ENCODE data around the gene CERK. TPM values are rescaled to one million over a fixed set of nuclear protein-coding genes. Genes with fewer than 3 reads are reported as not detected.

CERK gene
- total RNA-seq, 1 donor from 2014 or later = 41.8 TPM

DNA sequence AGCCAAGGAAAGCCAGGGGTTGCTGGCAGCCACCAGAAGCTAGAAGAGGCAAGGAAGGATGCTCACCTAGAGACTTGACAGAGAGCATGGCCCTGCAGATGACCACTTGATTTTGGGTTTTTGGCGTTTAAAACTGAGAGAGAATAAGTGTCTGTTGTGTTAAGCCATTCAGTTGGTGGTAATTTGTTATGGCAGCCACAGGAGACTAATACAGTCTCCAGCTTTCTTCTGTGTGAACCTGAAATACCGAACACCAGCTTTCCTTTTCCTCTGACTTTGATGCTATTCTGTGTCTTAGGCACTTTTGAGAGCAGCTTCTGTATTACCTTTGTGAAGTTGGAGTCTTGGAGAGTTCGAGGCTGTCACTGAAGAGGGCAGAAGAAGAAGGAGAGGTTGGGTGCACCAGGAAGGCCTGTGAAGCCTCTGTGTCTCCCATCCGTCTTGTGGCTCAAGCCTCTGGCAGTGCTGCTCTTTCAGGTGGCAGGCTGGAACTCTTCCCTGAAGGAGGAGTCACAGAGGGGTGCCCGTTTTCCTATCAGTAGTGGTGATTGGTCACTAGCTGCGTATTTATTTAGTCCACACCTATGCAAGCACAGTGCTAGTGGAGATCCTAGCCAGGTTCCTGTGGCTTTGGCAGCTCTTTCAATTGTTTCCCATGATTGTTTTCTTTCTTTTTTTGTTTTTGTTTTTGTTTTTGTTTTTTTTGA lies 26.9 kb upstream of the CERK start:
- peak; percentile 66 for DNase-seq (ENCODE audit: low spot score)

DNA sequence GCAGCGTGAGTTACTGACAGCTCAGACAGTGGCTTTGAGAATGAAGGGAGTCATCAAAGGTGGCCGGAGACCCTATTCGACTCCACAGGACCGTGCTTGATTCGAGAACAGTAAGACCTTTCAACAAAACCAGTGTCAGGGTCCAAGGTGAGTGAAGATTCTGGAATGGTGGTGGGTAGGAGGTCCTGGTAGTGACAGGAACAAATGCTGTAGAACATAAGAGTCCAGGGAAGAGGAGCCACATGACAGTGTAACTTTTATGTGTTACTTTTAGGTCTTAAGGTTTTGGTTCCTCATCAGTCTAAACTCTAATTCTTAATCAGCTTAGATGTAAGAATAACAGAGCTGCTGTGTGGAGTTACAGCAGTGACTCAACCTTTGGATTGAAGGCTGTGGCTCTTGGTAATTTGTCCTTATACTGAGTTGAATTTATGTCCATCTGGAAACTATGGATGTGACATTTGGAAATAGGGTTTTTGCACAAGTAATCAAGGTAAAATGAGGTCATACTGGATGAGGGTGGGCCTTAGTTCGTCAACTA lies 26.2 kb upstream of the CERK start:
- DNase-seq (ENCODE audit: low spot score) = no peak

DNA sequence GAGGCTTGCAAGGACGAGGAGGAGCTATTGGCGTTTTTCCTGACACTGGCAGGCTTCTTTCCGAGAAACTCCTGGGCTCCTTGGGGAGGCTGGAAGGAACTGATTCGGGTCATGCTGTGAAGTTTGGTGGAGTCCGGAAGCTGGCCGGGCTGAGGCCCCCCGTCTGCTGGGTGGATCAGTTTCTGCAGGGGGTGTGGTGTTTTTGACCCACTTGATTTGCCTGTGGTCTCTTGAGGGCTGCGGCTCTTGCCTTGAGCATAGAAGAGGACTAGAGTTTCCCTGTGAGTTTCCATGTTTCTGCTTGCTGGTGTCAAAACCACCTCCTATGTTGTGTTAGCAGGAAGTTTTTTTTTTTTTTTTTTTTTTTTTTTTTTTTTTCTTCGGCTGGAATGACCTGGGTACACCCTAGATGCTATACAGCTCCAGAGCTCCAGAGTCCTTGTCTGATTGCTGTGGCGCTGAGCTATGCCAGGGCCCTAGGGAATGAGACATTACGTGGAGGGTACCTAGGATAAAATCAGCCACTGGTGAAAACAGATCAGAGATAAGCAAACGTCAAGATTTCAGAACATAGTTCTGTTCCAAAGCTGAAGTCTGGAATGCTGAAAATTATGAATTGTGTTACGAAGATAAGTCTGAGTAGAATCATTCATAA lies 25.1 kb upstream of the CERK start:
- DNase-seq (ENCODE audit: low spot score) = no peak

DNA sequence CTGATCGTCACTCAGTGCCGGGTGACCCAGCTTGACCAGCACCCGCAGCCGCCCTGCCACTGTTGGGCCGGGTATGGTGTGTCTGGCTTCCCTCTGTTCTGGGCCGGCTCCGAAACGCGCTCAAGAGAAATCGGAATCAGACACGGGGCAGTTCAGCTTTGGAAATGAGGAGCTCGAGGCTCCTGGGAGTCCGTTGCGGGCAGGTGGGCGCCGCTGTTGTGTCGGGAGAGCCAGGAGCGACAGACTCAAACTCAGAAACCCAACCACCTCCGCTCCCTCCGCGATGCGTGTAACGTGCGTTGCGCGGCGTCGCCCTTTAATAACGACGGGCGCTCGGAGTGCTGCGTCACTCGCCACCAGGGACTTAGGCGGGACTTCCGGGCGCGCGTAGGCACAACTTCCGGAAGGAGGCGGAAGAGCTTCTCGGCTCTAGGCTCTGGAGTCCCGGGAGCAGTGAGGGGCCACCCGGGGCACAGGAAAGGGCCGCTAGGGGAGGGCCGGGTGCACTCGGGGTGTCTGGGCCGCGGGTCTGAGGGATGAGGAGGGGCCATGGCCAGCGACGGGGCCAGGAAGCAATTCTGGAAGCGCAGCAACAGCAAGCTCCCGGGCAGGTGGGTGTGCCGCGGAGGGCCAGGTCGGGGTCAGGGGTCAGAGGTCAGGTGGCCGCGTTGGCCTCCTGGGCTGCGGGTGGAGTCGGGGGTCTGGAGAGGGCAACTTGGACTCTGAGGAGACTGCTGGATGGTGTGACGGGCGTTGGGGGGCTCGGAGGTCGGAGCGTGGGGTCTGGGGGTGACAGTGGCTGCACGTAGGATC lies 24.4 kb upstream of the CERK start, which contains the start of gene TBC1D22A:
TSS of gene TBC1D22A (plus strand) at position 413 of the 813 bp plus-strand sequence. CDS start at position 550, 137 bp downstream.
- peak; percentile 94 for DNase-seq (ENCODE audit: low spot score)

DNA sequence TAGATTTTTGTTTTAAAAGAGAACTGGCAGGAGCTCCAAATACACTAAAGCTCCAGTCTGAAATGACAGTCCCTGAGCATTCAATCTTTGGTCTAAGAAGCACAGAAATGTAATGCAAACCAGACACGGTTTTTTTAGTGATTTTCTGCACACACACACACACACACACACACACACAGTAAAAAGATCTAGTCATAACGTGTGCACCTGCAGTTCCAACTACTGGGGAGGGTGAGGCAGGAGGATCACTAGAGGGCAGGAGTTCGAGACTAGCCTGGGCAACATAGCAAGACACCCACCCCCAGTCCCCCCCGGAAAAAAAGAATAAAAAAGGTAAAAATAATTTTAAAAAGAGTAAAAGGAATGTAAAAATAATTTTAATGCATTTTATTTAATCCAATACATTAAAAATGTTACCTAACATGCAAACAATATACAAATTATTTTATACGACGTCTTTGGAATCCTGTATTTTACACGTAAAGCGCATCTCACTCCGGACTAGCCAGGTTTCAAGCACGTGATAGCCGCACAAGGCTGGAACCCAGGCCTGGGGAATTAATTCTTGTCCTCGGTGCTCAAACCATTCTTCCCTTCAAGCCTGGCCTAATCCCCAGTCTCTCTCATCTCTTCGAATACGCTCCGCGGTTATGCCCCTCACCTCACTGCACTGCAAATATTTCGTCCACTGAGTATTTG lies 23.6 kb upstream of the CERK start:
- DNase-seq (ENCODE audit: low spot score) = no peak

DNA sequence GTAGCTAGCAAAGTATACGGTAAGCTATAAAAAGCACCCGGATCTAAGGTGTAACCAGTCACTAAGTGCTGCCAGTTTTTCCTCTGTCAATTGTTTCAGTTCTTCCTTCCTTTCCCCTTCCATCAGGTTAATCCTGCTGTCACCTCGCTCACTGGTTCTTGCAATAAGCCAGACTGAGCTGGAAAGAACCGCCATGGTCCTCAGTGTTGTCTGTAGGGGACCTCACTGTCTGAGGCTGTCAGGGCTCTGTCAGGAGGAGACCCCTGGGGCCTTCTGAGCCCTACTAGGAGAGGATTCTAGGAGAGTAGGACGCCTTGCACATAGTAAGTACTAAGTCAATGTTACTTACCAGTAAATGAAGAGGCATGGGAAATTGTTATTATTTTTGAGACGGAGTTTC lies 23.0 kb upstream of the CERK start:
- DNase-seq (ENCODE audit: low spot score) = no peak

DNA sequence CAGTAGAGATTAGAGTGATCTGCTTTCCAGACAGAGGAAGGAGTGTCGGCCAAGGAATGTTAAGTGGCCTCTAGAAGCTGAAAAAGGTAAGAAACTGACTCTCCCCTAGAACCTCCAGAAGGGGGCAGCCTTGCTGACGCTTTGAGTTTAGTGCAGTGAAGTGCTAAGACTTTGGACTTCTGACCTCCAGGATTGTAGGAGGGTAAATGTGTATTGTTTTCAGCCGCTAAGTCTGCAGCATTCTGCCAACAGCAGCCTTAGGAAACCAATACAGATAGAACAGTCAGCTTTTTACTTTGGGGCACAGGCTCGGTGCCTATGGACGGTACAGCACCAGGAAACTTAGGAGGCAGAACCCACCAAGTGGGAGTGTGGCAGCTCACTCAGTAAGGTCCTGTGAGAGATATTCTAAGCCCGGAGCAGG lies 20.8 kb upstream of the CERK start:
- peak; percentile 80 for DNase-seq (ENCODE audit: low spot score)

DNA sequence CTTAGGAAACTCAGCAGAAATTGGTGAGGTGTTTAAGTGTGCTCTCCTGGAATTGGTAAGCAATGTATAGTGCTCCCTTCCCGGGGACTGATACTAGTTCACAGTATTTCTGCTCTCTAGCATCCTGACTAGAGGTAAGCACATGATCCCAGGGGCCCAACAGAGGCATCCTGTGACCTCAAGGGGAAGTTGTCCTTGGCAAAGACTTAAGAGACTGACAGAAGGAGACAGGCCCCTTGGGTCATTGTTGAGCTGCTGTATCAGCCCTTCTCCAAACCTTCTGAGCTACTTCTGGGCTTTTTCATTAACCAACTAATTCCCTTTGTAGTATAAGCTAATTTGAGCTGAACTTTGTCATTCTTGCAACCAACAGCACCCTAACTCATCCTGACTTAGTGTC lies 20.1 kb upstream of the CERK start:
- no peak for DNase-seq (ENCODE audit: low spot score)

DNA sequence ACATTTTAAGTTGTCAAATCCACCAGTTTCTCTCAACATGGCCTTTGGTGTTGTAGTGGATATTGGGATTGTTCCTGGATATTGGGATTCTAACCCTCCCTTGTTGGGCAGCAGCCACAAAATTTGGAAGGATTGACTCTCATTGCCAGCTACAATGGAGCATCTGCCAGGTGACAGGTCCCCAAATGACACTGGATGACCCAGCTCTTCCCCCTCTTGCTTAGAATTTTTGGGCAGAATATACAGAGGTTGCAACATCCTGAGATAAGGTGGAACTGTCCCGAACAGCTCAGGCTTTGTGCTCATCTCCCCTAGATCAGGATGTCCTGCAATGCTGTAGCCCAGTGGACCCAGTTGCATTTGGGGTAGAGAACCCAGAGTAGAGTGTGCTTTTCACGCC lies 19.1 kb upstream of the CERK start:
- DNase-seq (ENCODE audit: low spot score) = no peak

DNA sequence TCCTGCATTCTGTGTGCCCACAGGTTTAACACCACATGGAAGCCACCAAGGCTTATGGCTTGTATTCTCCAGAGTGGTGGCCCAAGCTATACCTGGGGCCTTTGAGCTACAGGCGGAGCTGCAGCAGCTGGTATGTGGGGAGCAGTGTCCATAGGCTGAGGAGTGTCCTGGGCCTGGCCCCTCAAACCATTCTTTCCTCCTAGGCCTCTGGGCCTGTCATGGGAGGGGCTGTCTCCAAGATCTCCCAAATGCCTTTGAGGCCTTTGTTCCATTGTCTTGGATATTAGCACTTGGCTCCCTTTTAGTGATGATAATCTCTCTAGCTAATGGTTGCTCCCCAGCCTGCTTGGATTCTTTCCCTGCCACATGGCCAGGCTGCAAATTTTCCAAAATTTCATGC lies 18.0 kb upstream of the CERK start:
- no peak for DNase-seq (ENCODE audit: low spot score)

DNA sequence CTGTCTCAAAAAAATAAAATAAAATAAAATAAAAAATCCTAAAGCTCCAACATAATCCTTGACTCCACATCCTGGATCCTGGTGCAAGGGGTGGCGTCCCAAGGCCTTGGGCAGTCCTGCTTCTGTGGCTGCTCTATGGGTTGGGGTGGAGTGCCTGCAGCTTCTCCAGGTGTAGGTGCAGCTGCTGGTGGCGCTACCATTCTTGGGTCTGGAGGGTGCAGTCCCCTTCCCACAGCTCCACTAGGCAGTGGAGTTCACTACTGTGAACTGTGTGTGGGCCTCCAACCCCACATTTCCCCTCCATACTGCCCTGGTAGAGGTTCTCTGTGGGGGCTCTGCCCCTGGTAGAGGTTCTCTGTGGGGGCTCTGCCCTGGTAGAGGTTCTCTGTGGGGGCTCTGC lies 17.5 kb upstream of the CERK start:
- no peak for DNase-seq (ENCODE audit: low spot score)

DNA sequence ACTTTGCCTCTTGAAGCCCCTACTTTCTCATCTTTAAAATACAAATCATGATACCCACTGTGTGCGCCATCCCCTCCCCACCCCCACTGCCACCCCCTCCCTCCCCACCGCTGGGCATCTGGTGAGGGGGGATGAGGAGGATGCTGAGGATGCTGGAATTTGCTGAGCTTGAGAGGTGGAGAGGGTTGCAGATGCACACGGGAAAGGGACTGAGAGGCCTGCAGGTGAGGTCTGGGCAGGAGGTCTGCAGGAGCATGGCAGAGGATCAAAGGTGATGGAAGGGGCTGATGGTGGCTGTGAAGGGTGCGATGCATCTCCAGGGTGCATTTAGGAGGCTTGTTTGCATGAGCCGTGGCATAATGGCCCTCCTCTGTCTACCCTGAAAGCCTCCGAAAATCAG lies 16.8 kb upstream of the CERK start:
- DNase-seq (ENCODE audit: low spot score) = no peak

DNA sequence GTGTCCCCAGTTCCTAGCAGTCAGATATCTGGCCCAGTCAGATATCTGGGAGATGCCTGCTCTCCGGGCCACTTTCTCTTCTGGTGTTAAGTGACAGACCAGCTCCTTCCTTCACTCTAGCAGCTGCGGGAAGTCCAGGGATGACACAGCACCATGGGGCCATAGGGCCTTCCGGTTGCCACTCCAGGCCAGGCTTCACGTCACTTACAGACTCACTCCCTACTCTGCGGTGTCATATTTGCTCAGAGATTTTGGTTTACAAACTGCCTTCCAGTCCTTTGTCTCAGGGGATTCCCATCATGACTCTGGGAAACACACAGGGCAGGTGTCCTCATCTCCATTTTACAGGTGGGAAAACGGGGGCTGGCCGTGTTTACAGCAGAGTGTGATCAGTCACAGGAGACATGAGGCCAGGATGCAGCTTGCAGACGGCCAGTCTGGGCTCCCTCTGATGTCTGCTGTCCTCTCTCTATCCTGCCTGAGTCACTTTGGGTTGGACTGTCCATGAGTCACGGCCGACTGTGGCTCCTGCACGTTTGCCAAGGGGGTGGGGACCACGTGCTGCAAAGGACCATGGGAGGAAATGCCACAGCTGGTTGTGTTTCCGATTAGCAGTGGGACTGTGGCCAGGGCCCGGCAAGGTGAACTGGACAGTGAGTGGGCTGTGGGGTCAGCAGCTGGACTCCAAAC lies 16.2 kb upstream of the CERK start:
- peak; percentile 93 for DNase-seq (ENCODE audit: low spot score)

DNA sequence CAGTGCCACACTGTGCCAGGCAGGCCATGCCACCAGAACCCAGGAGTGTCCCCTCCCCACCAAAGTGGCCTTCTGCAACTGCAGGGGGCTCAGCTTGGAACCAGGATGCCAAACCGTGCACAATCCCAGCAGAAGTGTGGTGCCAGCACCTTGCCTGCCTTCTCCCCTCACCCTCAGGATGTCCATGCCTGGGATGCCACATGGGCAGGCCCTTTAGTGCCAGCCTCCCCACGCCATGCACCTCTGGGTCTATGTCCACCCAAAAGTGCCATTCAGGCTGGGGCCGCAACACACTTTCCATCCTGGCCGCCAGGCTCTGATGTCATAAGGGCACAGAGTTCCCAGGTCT lies 15.7 kb upstream of the CERK start:
- no peak for DNase-seq (ENCODE audit: low spot score)

DNA sequence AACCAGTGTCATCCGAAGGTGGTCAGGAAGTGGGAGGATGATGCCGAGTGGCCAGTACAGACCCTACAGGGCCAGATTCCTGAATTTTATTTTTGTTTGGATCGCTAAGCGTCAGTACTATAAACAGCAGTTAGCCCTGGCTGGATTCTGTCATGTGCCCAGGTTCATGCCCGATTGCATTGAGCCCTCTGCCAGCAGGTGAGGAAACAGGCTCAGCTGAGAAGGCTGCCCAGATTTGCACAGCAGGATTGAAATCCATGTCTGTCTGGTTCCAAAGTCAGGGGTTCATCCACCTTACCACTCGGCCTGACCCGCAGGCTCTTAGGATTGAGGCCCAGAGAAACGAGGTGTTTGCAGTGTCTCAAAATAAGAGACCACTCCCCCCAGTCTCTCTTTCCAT lies 15.3 kb upstream of the CERK start:
- DNase-seq (ENCODE audit: low spot score) = no peak

DNA sequence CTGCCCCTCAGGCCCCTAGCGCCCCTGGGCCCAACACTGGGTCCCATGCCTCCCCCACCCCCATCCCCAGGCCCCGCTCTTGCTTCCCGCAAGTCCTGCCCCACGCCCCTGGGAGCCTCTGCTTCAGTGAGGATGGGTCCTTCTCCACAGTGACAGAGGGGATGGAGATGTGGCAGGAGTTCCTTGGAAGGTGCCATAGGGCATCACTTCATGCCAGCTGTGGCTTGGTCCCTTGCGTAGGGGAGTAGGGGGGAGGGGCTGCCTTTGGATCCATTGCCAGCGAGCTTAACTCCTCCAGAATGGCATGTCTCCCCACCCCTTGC lies 14.9 kb upstream of the CERK start:
- DNase-seq (ENCODE audit: low spot score) = no peak

DNA sequence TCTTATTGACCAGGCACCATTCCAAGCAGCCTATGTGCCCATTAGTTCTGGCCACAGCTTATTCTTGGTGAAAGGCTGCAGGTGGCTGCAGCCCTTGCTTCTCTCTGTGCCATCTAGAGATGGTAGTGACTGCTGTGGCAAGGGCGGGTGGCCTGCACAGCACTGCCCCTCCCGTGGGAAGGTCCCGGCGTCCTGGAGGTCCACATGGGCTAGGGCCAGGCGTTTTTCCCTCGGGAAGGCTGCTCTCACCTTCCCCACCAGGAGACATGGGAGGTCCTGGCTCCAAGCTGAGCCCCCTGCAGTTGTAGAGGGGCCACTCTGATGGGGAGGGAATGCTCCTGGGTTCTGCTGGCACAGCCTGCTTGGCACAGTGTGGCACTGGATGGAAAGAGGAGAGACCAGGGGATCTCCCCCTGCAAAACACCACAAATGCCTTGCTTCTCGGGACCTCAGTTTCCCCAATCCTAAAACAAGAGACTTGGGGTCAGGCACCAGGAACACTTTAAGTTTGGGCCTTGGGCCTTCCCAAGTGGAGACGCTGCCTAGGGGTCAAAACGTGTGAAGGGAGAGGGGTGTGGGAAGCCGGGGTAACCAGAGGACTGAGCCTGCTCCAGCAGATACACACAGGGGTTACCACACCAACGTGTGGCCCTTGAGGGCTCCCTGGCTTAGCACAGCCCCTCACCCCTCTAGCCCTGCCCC lies 14.4 kb upstream of the CERK start:
- no peak for DNase-seq (ENCODE audit: low spot score)

DNA sequence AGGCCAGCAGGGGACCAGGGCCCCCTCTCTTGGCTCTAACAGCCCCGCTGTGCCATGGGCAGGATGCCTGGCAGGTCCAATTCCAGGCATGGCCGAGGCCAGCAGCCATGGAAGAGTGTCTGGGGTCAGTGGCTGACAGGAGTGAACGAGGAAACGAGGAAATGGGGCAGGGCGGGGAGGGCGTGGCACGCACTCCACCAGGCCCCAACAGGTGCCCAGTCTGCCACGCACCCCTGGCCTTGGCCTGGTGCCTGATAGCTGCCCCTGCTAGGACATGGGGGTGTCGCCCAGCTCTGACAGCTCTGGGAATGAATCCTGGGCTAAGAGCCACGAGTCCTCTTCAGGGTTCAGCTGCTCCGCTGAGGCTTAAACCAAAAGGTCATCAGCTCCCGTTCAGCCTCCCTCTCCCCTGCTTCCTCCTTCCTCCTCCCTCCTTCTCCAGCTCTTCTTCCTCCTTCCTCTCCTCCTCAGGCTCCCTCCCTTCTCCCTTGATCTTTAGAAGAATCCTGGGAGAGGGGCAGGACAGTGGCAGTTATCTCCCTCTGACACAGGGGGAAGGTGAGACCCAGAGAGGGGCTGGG lies 12.9 kb upstream of the CERK start:
- no peak for DNase-seq (ENCODE audit: low spot score)

DNA sequence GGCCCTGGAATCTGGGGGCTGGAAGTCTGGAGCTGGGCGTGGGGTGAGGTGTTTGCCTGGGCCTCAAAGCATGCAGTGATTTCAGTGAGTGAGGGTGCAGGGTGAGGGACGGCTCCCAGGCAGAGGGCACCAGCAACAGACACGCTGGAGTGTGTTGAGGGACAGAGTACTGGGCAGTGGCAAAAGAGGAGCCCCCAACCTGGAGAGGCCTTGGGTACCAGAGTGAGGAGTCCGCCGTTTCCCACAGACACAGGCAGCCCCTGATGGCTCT lies 12.4 kb upstream of the CERK start:
- DNase-seq (ENCODE audit: low spot score) = no peak

DNA sequence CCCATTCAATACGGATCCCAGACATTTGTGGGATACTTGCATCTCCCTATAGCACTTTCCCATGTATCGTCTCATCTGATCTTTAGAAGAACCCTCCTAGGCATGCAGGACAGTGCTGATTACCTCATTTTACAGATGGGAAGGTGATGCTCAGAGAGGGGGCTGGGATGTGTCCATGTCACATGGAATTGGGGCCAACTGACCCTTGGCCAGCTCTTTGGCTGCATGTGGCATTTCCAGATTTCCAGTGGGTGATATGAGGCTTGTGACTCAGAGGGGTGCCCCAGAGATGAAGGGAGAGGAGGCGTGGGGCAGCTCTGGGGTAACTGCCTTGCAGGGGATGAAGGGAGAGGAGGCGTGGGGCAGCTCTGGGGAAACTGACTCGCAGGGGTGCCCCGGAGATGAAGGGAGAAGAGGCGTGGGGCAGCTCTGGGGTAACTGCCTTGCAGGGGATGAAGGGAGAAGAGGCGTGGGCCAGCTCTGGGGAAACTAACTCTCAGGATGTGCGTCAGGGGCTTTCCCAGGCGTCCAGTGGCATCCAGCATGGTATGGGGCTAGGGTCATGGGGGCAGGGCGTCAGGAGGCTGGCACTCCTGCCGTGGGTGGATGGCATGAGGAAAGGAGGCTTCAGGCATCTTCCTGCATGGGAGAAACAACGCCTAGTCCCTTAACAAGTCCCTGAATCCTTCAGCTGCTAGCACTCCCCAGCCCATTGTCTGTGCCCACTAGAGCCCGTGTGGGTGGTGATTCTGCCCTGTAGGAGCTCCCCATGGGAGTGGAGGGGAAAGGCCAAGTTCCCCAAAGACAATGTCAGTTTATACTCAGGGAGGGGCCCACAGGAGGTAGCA lies 11.9 kb upstream of the CERK start:
- no peak for DNase-seq (ENCODE audit: low spot score)
